ENCODE results near the gene JAKMIP2.

- no peak for TF ChIP-seq CTCF (IDR thresholded peaks at IDR 0.05; ENCODE audit: poor library complexity)
- no peak for TF ChIP-seq EZH2phosphoT487 (IDR thresholded peaks at IDR 0.05; ENCODE audit: low read depth, severe bottlenecking, unreplicated experiment)
Measured at GRCh38 chr5:147547730-147548129, 234.8 kb downstream of the JAKMIP2 start.

Measured in hepatocyte (in vitro differentiated cells).